HG03095 (cell line): Measurements from ENCODE around the gene TAF8.

ENCODE experiments used
- ATAC-seq: cut with Tn5 transposase; IDR thresholded peaks from one replicate; pipeline ENCODE4 v1.9.1; 2021; ENCODE audit warnings: moderate library complexity; ENCODE audit not compliant: unreplicated experiment

The TAF8 gene

GRCh38 chr6:42120895-42121865 lies 70.9 kb downstream of the TAF8 start:
- no peak for ATAC-seq

GRCh38 chr6:42123379-42124103 lies 73.2 kb downstream of the TAF8 start:
- ATAC-seq: no peak

GRCh38 chr6:42124223-42124836 lies 74.0 kb downstream of the TAF8 start:
- ATAC-seq: no peak

- ATAC-seq: no peak
Observed at GRCh38 chr6:42125231-42125630, 74.9 kb downstream of the TAF8 start.

- ATAC-seq: no peak
Observed at GRCh38 chr6:42125663-42126062, 75.3 kb downstream of the TAF8 start.

GRCh38 chr6:42128460-42129359 lies 78.4 kb downstream of the TAF8 start:
- ATAC-seq: no peak

GRCh38 chr6:42129360-42129676 lies 79.0 kb downstream of the TAF8 start:
- ATAC-seq: no peak

GRCh38 chr6:42131531-42131930 lies 81.2 kb downstream of the TAF8 start:
- ATAC-seq: no peak

- ATAC-seq: no peak
Observed at GRCh38 chr6:42133926-42134325, 83.6 kb downstream of the TAF8 start.

GRCh38 chr6:42135161-42135560 lies 84.8 kb downstream of the TAF8 start:
- ATAC-seq: no peak

- ATAC-seq: no peak
Observed at GRCh38 chr6:42135722-42136121, 85.4 kb downstream of the TAF8 start.

GRCh38 chr6:42136508-42137193 lies 86.3 kb downstream of the TAF8 start:
- ATAC-seq: no peak
